Smooth muscle cell (in vitro differentiated cells): ENCODE data around the gene LYSMD2. TPM values are rescaled to one million over a fixed set of nuclear protein-coding genes. Genes with fewer than 3 reads are reported as not detected.

Experiments used
- DNase-seq: peaks from one replicate; lab custom pipeline; 2025; ENCODE audit not compliant: unreplicated experiment; lab: John Stamatoyannopoulos, UW
- H2AFZ ChIP-seq: fragments of 200-600 bp; sonication (generic); 2 replicates; pipeline ENCODE4 v1.6.0; 2016; ENCODE audit warnings: antibody characterized with exemption, low read depth, mild to moderate bottlenecking
- H3F3A ChIP-seq: fragments of 200-600 bp; sonication (generic); 2 replicates; pipeline ENCODE4 v1.6.0; 2017; ENCODE audit warnings: antibody characterized with exemption, low read depth
- H3K27ac ChIP-seq: fragments of 200-600 bp; sonication (generic); 2 replicates; pipeline ENCODE4 v1.5.1; 2016; ENCODE audit warnings: low read depth, mild to moderate bottlenecking
- H3K27me3 ChIP-seq: fragments of 200-600 bp; sonication (generic); 2 replicates; pipeline ENCODE4 v1.6.1; 2016; ENCODE audit warnings: low read depth, mild to moderate bottlenecking
- H3K36me3 ChIP-seq: fragments of 200-600 bp; sonication (generic); 2 replicates; pipeline ENCODE4 v1.5.1; 2016; ENCODE audit warnings: low read depth
- H3K4me1 ChIP-seq: fragments of 200-600 bp; sonication (generic); 2 replicates; pipeline ENCODE4 v1.5.1; 2016; ENCODE audit warnings: low read depth
- H3K4me2 ChIP-seq: fragments of 200-600 bp; sonication (generic); 2 replicates; pipeline ENCODE4 v1.6.0; 2016; ENCODE audit warnings: mild to moderate bottlenecking
- H3K4me3 ChIP-seq: fragments of 200-600 bp; sonication (generic); 2 replicates; pipeline ENCODE4 v1.5.1; 2016; ENCODE audit warnings: mild to moderate bottlenecking
- H3K79me2 ChIP-seq: fragments of 200-600 bp; sonication (generic); 2 replicates; pipeline ENCODE4 v1.6.0; 2016; ENCODE audit warnings: low read depth, mild to moderate bottlenecking
- H3K9ac ChIP-seq: fragments of 200-600 bp; sonication (generic); 2 replicates; pipeline ENCODE4 v1.6.0; 2016; ENCODE audit warnings: low read depth
- H3K9me3 ChIP-seq: fragments of 200-600 bp; sonication (generic); replicated peaks from 2 replicates; pipeline ENCODE4 v1.5.1; 2016; ENCODE audit warnings: low read depth
- H4K20me1 ChIP-seq: fragments of 200-600 bp; sonication (generic); 2 replicates; pipeline ENCODE4 v1.6.0; 2016; ENCODE audit warnings: low read depth
- CTCF ChIP-seq: fragments of 200-600 bp; sonication (generic); IDR thresholded peaks from 2 replicates; pipeline ENCODE4 v1.5.1; 2017; ENCODE audit warnings: borderline replicate concordance, mild to moderate bottlenecking, antibody characterized with exemption; ENCODE audit not compliant: insufficient read depth, poor library complexity, severe bottlenecking
- WGBS: methylation state at CpG from one replicate; pipeline ENCODE4 v1.1.7; 2016; ENCODE audit warnings: low lambda C conversion rate; 5-methylcytosine and 5-hydroxymethylcytosine counted together
- polyA plus RNA-seq: library from polyadenylated mRNA; unstranded; fragments of >200 nt; fragmentation: Nextera tagmentation; extraction: Ambion mirVana; gene quantifications from 2 replicates; pipeline ENCODE4 v1.2.1, GENCODE V29; 2016
- total RNA-seq: library from RNA; depleted of rRNA; stranded (reverse); fragments of >200 nt; gene quantifications from 2 replicates; pipeline ENCODE4 v1.2.3, GENCODE V29; 2014

Gene LYSMD2
- total and polyA plus RNA-seq, 2 experiments from 2014 or later, result 1.1 to 3.6 TPM

- H3F3A ChIP-seq, result no peaks in the 10 kb centered on the region
- no peak overlapping the region for H3K9ac ChIP-seq
- TF ChIP-seq CTCF, result no peak
- H3K4me3 ChIP-seq, result no peak overlapping the region
- H2AFZ ChIP-seq, result no peak overlapping the region
- H3K4me1 ChIP-seq, result no peaks in the 10 kb centered on the region
- H4K20me1 ChIP-seq, result no peaks in the 10 kb centered on the region
- H3K4me2 ChIP-seq, result no peak overlapping the region
- H3K27ac ChIP-seq, result no peak overlapping the region
- no peak for DNase-seq
- no peaks in the 10 kb centered on the region for H3K9me3 ChIP-seq
- 88% methylated on average over 1 of the region's 1 CpG for WGBS
- H3K79me2 ChIP-seq, result no peaks in the 10 kb centered on the region
- H3K27me3 ChIP-seq, result no peaks in the 10 kb centered on the region
- no peaks in the 10 kb centered on the region for H3K36me3 ChIP-seq
Observed at GRCh38 chr15:51766341-51766740, 28.9 kb upstream of the LYSMD2 start.

GRCh38 chr15:51765751-51766150 is 28.3 kb upstream of the LYSMD2 start:
- Histone ChIP-seq H3K9me3 (no peaks in the 10 kb centered on the region), H3K79me2 (no peaks in the 10 kb centered on the region), H3K4me3 (no peak overlapping the region), H3K4me1 (no peaks in the 10 kb centered on the region), H3F3A (no peaks in the 10 kb centered on the region), H4K20me1 (no peaks in the 10 kb centered on the region), H3K36me3 (no peaks in the 10 kb centered on the region), H3K27me3 (no peaks in the 10 kb centered on the region), H3K9ac (no peak overlapping the region), H3K4me2 (no peak overlapping the region), H3K27ac (no peak overlapping the region), H2AFZ (no peak overlapping the region)
- no peak for TF ChIP-seq CTCF
- DNase-seq, result no peak
- 89% methylated on average over 7 of the region's 7 CpGs for WGBS

GRCh38 chr15:51760805-51761204 is 23.4 kb upstream of the LYSMD2 start:
- H3K9ac ChIP-seq, result no peak overlapping the region
- DNase-seq, result no peak

More at GRCh38 chr15:51760805-51761204, 23.4 kb upstream of the LYSMD2 start:
- Histone ChIP-seq H3K27ac (no peak overlapping the region), H3K27me3 (no peaks in the 10 kb centered on the region), H3K79me2 (no peaks in the 10 kb centered on the region), H4K20me1 (no peaks in the 10 kb centered on the region), H2AFZ (no peak overlapping the region), H3K9me3 (no peaks in the 10 kb centered on the region), H3K4me3 (no peak overlapping the region), H3F3A (no peaks in the 10 kb centered on the region), H3K36me3 (no peaks in the 10 kb centered on the region), H3K4me1 (no peaks in the 10 kb centered on the region), H3K4me2 (no peak overlapping the region)
- 89% methylated on average over 3 of the region's 3 CpGs for WGBS
- TF ChIP-seq CTCF, result no peak
